GM23248 (cell line): ENCODE results near the gene RCOR1.

ENCODE experiments used
- EZH2 ChIP-seq: fragments of 200-600 bp; sonication (generic); IDR thresholded peaks from 2 replicates; pipeline ENCODE4 v1.6.1; 2018; ENCODE audit warnings: antibody characterized with exemption, mild to moderate bottlenecking; ENCODE audit not compliant: insufficient read depth, poor library complexity, severe bottlenecking
- EZH2phosphoT487 ChIP-seq: fragments of 200-600 bp; sonication (generic); IDR thresholded peaks from 2 replicates; pipeline ENCODE4 v1.6.1; 2018; ENCODE audit warnings: antibody characterized with exemption, moderate library complexity, mild to moderate bottlenecking, low read depth; ENCODE audit not compliant: insufficient read depth

DNA sequence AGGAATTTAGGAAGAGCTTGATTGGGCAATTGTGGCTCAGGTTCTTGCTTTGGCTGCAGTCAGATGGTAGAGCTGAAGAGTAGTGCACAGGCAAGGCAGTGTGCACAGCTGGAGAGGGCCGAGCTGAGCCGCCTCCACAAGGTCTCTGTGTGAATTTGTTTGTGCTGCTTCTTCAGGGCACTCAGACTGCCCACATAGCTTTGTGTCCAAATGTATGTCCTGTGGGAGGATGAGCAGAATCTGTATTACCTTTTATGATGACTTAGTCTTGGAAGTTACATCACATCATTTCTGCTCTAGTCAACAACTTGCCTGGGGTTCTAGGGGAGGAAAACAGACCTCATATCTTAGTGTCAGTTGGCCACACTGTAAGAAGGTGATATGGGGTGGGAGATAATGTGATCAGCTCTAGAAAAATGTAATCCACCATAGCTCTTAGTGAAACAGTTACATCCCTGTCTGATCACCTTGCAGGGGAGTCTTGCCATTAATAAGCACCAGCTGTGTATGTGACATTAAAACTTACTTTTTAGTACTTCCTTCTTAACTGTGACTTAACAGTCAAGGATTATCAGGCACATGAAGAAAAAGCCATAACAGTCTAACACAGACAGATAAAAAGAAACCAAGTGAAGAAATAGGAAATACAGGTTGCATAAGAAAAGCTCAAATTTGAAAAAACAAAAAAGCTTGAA is 53.4 kb downstream of the RCOR1 start:
- TF ChIP-seq EZH2 (no peak), EZH2phosphoT487 (no peak)
